Articular chondrocyte of knee joint (primary cell): ENCODE measurements around the gene CAMK4. TPM values are rescaled to one million over a fixed set of nuclear protein-coding genes. Genes with fewer than 3 reads are reported as not detected.

ENCODE experiments used
- total RNA-seq: library from RNA; depleted of rRNA; stranded (reverse); fragments of >200 nt; gene quantifications from 2 replicates; pipeline ENCODE4 v1.2.3, GENCODE V29; 2012

The CAMK4 gene
- 0.11 and 0.91 TPM in 2 replicates for total RNA-seq

GRCh38 chr5:111223787-111224560, at the start of gene CAMK4:
Gene CAMK4, plus strand, starts transcription at chr5:111224384. Its CDS starts 100 bp downstream, at chr5:111224484.

GRCh38 chr5:111512375-111513130, 288.4 kb downstream of the CAMK4 start, which contains the start of gene STARD4:
Gene STARD4, minus strand, starts transcription at chr5:111512535. Its CDS starts 5,102 bp downstream, at chr5:111507433.

Other genes with a start within 250 kb of the CAMK4 start
- 0.65 and 0.76 TPM in 2 replicates for gene TSLP, start 152.7 kb upstream of the CAMK4 start, total RNA-seq
- 55.9 and 60.8 TPM in 2 replicates for gene WDR36, start 132.0 kb upstream of the CAMK4 start, total RNA-seq